GM18517 (cell line): ENCODE measurements around the gene GRAP2.

ENCODE experiments used
- ATAC-seq: cut with Tn5 transposase; IDR thresholded peaks from one replicate; pipeline ENCODE4 v1.9.1; 2021; ENCODE audit warnings: mild to moderate bottlenecking, moderate library complexity; ENCODE audit not compliant: unreplicated experiment

Gene GRAP2

GRCh38 chr22:40008726-40009291 is 107.9 kb downstream of the GRAP2 start:
- ATAC-seq: no peak

DNA sequence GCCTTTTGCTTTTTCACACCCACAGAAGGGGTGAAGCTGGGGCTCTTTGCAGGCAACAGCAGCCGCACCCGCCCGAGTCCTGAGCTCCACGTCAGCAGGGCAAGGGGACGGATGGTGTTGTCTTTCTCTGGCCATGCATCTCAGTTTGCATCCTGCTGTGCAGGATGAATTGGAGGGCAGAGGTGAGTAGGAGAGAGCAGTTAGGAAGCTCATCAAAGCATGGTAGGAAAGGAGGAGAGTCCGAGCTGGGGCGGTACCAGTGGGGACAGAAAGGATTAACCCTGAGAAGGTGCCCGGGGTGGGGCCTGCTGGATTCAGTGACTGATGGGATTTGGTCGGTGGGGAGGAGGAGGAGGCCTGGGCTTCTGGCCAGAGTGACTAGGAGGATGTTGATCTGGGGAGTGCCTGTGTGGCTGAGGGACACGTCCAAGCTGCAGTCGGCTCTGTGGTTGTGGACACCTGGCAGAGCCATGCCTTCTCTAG is 108.4 kb downstream of the GRAP2 start:
- no peak for ATAC-seq

GRCh38 chr22:40009951-40010671 is 109.2 kb downstream of the GRAP2 start:
- ATAC-seq: no peak

DNA sequence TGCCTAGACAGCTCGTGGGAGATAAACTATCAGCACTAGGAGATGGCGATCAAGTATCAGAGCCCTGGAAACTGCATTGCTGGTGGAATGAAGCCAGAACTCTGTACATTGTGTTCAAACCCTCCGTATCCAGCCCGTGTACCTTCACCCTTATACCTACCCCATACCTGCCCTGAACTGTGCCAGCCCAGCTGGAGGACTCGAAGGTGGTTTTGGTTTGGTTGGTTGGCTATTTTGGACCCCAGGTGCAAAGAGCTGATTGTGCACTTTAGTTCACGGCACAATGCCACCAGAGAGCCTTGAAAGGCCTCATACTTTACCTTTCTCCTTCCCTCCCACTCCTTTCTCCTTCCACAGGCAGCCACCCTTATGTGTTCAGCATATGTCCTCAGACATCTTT is 109.9 kb downstream of the GRAP2 start:
- ATAC-seq: no peak

DNA sequence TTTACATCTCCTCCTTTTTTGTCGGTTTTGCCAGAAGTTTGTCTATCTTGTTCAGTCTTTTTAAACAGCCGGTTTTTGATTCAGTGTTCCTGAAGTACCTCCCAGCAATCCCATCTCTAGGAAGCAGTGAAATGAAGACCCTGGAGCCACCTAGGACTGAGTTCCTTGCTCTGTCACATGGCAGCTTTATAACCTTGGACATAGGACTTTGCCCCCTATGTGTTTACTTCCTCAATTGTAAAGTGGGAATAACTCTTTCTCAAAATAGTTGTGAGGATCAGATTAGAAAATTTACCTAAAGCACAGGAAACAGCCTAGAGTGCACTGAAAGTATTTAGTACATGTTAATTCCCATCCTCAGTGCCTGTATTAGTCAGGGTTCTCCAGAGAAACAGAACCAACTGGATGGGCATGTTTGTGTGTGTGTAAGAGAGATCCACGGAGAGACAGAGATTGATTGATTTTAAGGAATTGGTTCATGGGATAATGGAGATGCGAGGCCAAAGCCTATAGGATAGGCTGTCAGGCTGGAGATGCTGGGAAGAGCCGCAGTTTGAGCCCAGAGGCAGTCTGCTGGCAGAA is 113.9 kb downstream of the GRAP2 start:
- ATAC-seq: no peak

GRCh38 chr22:40015358-40015976 is 114.6 kb downstream of the GRAP2 start:
- ATAC-seq: no peak

DNA sequence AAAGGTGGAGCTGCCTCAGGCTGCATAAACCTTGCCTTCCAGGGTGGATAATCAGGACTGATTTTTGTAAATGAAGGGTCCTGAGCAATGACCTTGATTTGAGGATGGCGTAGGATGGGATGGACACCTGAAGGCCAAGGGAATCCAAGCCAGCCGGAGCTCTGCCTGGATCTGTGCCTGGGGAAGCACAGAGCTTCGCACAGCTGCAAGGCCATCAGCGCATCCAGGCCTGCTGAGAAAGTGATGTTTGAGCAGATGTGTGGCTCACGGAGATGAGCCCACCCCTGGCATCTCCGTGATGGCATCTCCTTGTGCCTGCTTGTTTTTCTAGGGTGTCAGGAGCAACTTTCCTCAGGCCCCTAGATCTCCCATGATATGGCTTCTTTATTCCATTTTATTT is 117.2 kb downstream of the GRAP2 start:
- ATAC-seq: no peak

GRCh38 chr22:40019100-40019499 is 118.2 kb downstream of the GRAP2 start:
- ATAC-seq: no peak

GRCh38 chr22:40020956-40021355 is 120.1 kb downstream of the GRAP2 start:
- no peak for ATAC-seq

- ATAC-seq: no peak
Observed at GRCh38 chr22:40021401-40022000, 120.6 kb downstream of the GRAP2 start.

GRCh38 chr22:40022536-40023240 is 121.8 kb downstream of the GRAP2 start:
- no peak for ATAC-seq
